ENCODE measurements around the gene AFDN.

The AFDN gene

GRCh38 chr6:167827583-167828324 lies 1.0 kb downstream of the AFDN start:
- TF ChIP-seq CTCF (conservative IDR thresholded peaks at IDR 0.05; ENCODE audit: low read depth, low read length): no peak
- peak; percentile 48 for DNase-seq (ENCODE audit: low read depth)
- H3K4me3 ChIP-seq (ENCODE audit: low read depth, low read length): peak overlapping the region; percentile 86

GRCh38 chr6:167828325-167828956 lies 1.7 kb downstream of the AFDN start:
- no peak for TF ChIP-seq CTCF (conservative IDR thresholded peaks at IDR 0.05; ENCODE audit: low read depth, low read length)
- peak overlapping the region; percentile 86 for H3K4me3 ChIP-seq (ENCODE audit: low read depth, low read length)
- DNase-seq (ENCODE audit: low read depth): no peak

GRCh38 chr6:167829513-167829912 lies 2.8 kb downstream of the AFDN start:
- no peak for TF ChIP-seq CTCF (conservative IDR thresholded peaks at IDR 0.05; ENCODE audit: low read depth, low read length)
- DNase-seq (ENCODE audit: low read depth): no peak

GRCh38 chr6:167831281-167831828 lies 4.6 kb downstream of the AFDN start:
- TF ChIP-seq CTCF (conservative IDR thresholded peaks at IDR 0.05; ENCODE audit: low read depth, low read length): no peak
- DNase-seq (ENCODE audit: low read depth): peak; percentile 63
- no peak overlapping the region for H3K4me3 ChIP-seq (ENCODE audit: low read depth, low read length)

More at GRCh38 chr6:167829513-167829912, 2.8 kb downstream of the AFDN start:
- no peak overlapping the region for H3K4me3 ChIP-seq (ENCODE audit: low read depth, low read length)

GRCh38 chr6:167832497-167833395 lies 6.0 kb downstream of the AFDN start:
- no peak for TF ChIP-seq CTCF (conservative IDR thresholded peaks at IDR 0.05; ENCODE audit: low read depth, low read length)
- no peak overlapping the region for H3K4me3 ChIP-seq (ENCODE audit: low read depth, low read length)
- peak; percentile 49 for DNase-seq (ENCODE audit: low read depth)

GRCh38 chr6:167833396-167833763 lies 6.7 kb downstream of the AFDN start:
- TF ChIP-seq CTCF (conservative IDR thresholded peaks at IDR 0.05; ENCODE audit: low read depth, low read length): no peak
- DNase-seq (ENCODE audit: low read depth): no peak
- no peak overlapping the region for H3K4me3 ChIP-seq (ENCODE audit: low read depth, low read length)

Measured in choroid plexus epithelial cell (primary cell).